NCI-H2171 (cell line): ENCODE data around the gene EPHB2.
"Not testable (repeated sequence)": the region's sequence is repeated elsewhere in the genome, so short reads cannot be mapped to it uniquely, and the experiment has no call there.

ENCODE experiments used
- DNase-seq: peaks from one replicate; lab custom pipeline; 2025; lab: John Stamatoyannopoulos, UW

Gene EPHB2

DNA sequence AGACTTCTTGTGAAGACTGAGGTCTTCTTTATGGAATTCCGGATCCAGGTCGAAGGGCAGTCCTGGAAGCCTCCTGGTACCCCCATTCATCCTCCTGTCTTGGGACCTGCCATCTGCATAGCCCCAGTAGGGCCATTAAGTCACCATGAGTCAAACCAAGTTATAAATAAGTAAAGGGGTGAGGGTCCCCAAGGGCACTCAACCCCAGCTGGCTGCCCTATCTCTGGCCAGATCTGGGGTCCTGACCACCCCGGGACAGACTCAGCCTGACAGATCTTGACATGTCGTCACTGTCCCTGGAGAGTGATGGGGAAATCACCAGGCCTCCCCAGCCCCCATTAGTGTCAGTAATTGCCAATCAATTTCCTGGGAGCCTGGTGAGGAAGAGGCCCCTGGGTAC, 108.7 kb downstream of the EPHB2 start:
- DNase-seq, result no peak

DNA sequence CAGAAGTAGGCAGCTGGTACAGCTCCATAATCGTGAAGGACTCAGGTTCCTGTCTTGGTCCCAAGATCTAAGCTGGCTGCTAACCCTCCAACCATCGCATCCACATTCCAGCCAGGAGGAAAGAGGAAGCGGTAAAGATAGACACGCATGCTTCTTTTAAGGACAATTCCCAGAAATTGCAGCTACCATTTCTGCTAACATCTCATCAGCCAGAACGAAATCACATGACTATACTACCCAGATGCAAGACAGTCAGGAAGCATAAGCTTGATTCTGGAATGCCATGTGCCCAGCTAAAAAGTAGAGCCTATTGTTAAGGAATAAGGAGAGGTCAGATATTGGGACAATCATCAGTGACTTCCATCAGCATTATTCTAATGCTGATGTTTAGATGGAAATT, 110.4 kb downstream of the EPHB2 start:
- DNase-seq, result no peak

- no peak for DNase-seq
These were observed 111.7 kb downstream of the EPHB2 start for GRCh38 chr1:22822371-22822770.

- no peak for DNase-seq
These were observed 113.8 kb downstream of the EPHB2 start for GRCh38 chr1:22824466-22824865.

DNA sequence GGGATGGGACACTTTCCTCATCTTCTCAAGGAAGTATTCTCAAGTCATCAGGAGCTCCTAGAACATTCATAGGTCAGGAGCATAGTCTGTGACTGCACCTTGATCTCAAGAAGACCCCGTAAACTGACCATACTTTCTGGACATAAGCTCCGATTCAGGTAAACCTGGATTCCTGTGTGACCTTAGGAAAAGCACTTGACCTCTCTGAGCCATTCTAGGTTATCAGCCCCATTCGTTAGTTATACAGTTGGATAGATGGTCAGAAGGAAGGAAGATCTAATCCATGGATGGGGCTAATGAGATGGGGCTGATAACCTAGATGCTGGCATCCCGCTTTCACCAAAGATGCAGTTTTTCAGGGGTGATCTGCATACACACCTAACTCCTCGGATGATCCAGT, 114.3 kb downstream of the EPHB2 start:
- no peak for DNase-seq

GRCh38 chr1:22825486-22826189, 115.0 kb downstream of the EPHB2 start:
- no peak for DNase-seq

- no peak for DNase-seq
These were observed 116.3 kb downstream of the EPHB2 start for GRCh38 chr1:22826604-22827580.

DNA sequence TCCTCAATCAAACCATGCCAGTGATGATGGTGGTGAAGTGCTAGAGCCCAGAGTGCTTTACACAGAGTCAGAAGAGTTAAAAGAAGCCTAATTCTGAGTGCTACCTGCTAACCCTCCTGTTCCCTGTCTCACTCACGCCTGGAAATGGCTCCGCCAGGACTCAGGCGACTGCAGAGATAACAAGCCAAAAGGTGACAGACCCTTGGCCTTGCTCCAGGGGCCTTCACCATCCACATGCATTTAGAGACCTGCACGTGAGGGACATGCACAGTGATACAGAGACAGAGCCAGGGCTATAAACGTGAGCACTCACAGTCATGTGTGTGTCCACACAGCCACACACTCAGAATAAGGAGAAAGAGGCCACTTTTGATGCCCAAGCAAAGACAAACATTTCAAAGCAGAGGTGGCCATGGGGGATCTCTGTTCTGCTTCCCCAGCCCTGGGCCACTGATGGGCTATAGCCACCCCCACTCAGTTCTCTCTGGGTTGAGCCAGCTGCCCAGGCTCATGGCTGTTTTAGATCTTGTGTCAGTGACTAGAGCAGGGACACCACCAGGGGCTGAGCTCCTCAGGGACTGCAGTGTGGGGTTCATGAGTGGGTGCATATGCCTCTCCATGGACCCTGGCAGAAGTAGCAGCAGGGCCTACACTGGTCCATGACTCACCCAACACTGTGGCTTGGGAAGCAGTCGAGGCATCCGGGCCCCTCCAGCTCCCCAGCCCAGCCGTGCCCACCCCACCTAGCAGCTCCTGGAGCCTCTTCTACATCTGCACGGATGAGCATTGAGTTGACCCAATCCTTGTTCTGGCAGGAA, 117.2 kb downstream of the EPHB2 start:
- no peak for DNase-seq

- no peak for DNase-seq
These were observed 118.1 kb downstream of the EPHB2 start for GRCh38 chr1:22828484-22829308.

GRCh38 chr1:22829309-22829989, 118.8 kb downstream of the EPHB2 start:
- DNase-seq, result no peak

DNA sequence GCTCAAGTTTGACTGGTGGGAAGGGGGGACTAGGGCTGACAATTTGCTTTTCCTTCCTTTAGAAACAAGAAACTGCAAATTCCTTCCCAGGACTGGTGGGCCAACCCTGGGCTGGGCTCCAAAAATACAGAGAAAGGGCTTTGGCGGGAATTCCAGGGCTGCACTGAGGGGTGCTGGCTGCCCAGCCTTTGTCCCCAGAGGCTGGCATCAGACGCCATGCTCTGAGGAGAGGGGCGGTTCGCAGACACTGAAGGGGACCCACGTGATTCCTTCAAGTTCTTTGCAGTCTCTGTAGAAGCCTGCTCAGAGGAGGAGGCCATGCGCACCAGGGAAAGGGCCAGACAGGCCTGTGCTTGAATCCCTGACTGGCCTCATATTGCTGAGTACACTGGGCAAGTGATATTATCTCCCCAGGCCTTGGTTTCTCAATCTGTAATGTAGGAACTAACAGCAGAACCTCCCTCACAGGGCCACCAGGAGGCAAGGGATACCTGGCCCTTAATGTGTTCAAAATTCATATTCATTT, 119.5 kb downstream of the EPHB2 start:
- DNase-seq, result no peak

DNA sequence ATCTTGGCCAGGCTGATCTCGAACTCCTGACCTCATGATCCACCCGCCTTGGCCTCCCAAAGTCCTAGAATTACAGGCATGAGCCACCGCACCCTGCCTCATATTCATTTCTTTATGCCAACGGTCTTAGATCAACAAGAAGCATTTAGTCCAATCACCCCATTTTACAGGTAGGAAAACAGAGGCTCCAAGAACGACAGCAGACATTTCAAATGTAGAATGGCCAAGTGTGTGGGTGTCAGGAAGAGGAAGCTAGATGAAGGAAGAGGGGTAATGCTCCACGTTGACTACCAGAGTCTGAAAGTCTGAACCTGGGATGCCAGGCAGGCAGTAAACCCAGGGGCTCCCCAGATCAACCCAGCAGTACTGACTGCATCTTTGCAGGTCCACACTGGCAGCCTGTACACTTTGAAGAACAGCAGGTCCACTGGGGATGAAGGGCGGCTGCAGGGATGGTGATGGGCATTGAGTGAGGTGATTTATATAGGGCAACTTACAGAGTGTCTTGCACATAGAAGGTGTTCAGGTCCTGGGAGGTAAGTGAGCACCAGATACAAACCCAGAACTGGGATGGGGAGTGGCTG, 120.2 kb downstream of the EPHB2 start:
- DNase-seq, result no peak

- DNase-seq, result no peak
These were observed 121.2 kb downstream of the EPHB2 start for GRCh38 chr1:22831729-22832413.

DNA sequence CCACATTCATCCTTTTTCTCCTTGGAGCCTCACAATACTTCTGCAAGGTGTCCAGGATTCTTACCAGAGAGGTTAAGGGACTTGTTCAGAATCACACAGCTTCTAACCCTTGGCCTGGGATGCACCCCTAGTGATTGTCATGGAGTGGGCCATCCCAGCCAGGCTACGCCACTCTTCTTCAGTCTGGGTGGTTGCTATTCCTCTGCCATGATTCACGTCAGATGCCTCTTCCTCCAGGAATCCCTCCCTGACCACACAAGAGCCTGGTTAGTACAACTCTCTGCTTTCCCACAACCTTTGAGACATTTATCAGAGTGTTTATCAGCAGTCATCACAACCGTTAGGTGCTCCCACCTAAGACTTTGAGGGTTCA, 121.8 kb downstream of the EPHB2 start:
- no peak for DNase-seq

- DNase-seq, result no peak
These were observed 123.1 kb downstream of the EPHB2 start for GRCh38 chr1:22833699-22834098.

- not testable (repeated sequence) for DNase-seq
These were observed 123.8 kb downstream of the EPHB2 start for GRCh38 chr1:22834420-22834819.

DNA sequence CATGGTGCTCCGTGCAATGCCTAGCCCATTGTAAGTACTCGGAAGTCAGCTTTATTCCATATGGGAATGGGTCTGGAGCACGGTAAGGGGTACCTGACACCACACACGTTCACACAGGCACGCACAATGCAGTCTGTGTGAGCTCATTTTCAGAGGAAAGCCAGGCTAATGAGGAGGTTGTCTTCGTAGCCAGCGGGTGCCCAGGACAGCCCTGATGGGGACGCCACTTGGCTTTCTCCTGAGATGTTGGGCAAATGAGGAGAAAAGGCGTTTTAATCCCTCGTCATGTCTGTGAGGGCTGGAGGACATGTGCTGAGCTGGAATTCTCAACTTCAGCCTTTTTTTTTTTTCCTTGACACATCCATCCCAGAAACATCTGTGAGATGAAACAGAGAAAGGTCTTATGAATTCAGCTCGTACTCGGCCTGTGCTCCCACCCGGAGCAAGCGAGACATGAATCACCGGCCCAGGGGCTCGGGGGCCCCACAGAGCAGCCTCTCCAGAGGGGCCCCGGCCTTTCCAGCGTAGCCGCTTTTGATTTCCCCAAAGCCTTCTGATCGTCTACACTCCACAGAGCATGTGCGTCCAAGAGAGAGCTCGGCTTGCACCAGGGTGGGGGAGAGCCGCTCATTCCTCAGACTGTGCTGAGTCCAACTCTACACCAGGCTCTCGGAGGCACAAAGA, 125.1 kb downstream of the EPHB2 start:
- no peak for DNase-seq

GRCh38 chr1:22836850-22837249, 126.2 kb downstream of the EPHB2 start:
- no peak for DNase-seq

DNA sequence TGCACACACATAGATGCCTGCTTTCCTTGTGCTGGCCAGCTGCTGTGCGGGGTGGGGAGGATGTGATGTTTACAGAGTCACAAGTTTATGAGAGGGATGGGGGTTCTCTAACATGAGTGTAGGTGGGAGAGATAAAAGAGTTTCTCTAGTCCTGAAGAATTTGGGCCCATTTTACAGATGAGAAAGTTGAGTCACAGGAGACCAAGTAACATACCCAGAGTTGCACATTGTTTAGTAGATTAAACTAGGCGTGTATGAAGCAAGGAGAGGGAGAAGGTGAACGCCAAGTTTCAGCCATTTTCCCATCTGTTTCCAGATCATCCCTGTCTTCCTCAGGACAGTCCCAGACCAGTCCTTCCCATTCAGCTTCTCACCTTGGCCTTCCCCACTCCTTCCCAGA, 126.7 kb downstream of the EPHB2 start:
- DNase-seq, result no peak
